ENCODE data around the gene USF2. TPM values are rescaled to one million over a fixed set of nuclear protein-coding genes. Genes with fewer than 3 reads are reported as not detected.
A peak's percentile ranks its signal among the peaks of the same experiment; 100 is the strongest.

Gene USF2
- total RNA-seq, 1 experiment from 2014 or later, result 121 TPM

DNA sequence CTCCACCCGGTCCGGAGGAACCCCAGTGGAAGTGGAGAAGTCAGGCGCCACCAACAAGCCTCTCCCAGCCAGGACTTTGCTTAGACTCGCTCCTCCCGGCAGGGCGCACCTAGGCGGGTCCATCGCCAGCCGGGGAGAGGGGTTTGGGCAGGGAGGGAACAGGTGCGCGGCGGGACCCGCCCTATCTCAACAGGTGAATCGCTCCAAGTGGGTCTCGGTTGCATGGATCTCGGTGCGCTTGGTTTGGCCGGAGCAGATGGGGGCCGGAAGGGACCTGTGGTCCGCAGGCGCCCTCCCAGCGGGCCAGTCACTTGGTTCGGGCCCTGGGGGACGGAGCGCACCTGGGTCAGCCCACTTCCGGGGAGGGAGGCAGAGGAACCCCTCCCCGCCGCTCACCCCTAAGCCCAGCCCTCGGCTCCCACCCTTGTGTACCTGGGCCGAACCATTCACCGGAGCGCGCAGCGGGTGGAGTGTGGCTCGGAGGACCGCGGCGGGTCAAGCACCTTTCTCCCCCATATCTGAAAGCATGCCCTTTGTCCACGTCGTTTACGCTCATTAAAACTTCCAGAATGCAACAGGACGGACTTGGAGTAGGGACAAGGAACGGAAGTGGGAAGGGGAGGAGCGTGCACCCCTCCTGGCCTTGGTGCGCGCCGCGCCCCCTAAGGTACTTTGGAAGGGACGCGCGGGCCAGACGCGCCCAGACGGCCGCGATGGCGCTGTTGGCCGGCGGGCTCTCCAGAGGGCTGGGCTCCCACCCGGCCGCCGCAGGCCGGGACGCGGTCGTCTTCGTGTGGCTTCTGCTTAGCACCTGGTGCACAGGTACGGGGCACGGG is 20.2 kb upstream of the USF2 start, which contains the start of gene LSR:
TSS of gene LSR (plus strand) at position 693 of the 836 bp plus-strand sequence. CDS start at position 714, 21 bp downstream.
- Histone ChIP-seq H3K27me3 (ENCODE audit: control insufficient read depth, insufficient read depth, low read length) (peaks cover 18% of the 10 kb centered on the region), H3K4me3 (ENCODE audit: low read depth in 2 of 2, low read length in 2 of 2) (peak within 1 kb of the TSS; percentile 73 to 78), H3K4me1 (ENCODE audit: control insufficient read depth, insufficient read depth, low read length) (peaks cover 4% of the 10 kb centered on the region; the same call in 1 of the 2 replicates), H3K27ac (ENCODE audit: low read length) (peak within 1 kb of the TSS; percentile 85), H3K36me3 (ENCODE audit: control insufficient read depth, insufficient read depth, low read length) (no peaks in the 10 kb centered on the region; the same call in 1 of the 2 replicates), H3K9me3 (ENCODE audit: control insufficient read depth, insufficient read depth, low read depth, low read length) (no peaks in the 10 kb centered on the region; the same call in 1 of the 2 replicates)
- no TSS peak for BruUV-seq (replicated peaks)
- CTCF ChIA-PET, result no interaction called here
- ATAC-seq (peak; percentile 92), DNase-seq (ENCODE audit: low read depth, low spot score) (peak; percentile 43)
- POLR2A ChIA-PET, result no interaction called here
- intact Hi-C loops (cut with micrococcal nuclease; ENCODE audit: unreplicated experiment) (no loop called here), in situ Hi-C loops (cut with HindIII; ENCODE audit: low pct_unique_long_range_greater_than_20kb, low sequenced_read_pairs) (no loop called here)
- TF ChIP-seq POLR2AphosphoS5 (IDR thresholded peaks at IDR 0.05; ENCODE audit: low read depth, low read length) (peak; percentile 80), TCF7L2 (IDR thresholded peaks at IDR 0.05; ENCODE audit: low read depth, low read length) (0 out of 2 replicates have a peak, but pooled peaks have one; percentile 3), SIN3A (IDR thresholded peaks at IDR 0.05; ENCODE audit: borderline replicate concordance, insufficient read depth, low read depth, low read length) (0 out of 2 replicates have a peak, but pooled peaks have one; percentile 68)
- TF ChIP-seq, protein P1, sequence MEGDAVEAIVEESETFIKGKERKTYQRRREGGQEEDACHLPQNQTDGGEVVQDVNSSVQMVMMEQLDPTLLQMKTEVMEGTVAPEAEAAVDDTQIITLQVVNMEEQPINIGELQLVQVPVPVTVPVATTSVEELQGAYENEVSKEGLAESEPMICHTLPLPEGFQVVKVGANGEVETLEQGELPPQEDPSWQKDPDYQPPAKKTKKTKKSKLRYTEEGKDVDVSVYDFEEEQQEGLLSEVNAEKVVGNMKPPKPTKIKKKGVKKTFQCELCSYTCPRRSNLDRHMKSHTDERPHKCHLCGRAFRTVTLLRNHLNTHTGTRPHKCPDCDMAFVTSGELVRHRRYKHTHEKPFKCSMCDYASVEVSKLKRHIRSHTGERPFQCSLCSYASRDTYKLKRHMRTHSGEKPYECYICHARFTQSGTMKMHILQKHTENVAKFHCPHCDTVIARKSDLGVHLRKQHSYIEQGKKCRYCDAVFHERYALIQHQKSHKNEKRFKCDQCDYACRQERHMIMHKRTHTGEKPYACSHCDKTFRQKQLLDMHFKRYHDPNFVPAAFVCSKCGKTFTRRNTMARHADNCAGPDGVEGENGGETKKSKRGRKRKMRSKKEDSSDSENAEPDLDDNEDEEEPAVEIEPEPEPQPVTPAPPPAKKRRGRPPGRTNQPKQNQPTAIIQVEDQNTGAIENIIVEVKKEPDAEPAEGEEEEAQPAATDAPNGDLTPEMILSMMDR (IDR thresholded peaks at IDR 0.05), result no peak
- TF ChIP-seq, protein P2, sequence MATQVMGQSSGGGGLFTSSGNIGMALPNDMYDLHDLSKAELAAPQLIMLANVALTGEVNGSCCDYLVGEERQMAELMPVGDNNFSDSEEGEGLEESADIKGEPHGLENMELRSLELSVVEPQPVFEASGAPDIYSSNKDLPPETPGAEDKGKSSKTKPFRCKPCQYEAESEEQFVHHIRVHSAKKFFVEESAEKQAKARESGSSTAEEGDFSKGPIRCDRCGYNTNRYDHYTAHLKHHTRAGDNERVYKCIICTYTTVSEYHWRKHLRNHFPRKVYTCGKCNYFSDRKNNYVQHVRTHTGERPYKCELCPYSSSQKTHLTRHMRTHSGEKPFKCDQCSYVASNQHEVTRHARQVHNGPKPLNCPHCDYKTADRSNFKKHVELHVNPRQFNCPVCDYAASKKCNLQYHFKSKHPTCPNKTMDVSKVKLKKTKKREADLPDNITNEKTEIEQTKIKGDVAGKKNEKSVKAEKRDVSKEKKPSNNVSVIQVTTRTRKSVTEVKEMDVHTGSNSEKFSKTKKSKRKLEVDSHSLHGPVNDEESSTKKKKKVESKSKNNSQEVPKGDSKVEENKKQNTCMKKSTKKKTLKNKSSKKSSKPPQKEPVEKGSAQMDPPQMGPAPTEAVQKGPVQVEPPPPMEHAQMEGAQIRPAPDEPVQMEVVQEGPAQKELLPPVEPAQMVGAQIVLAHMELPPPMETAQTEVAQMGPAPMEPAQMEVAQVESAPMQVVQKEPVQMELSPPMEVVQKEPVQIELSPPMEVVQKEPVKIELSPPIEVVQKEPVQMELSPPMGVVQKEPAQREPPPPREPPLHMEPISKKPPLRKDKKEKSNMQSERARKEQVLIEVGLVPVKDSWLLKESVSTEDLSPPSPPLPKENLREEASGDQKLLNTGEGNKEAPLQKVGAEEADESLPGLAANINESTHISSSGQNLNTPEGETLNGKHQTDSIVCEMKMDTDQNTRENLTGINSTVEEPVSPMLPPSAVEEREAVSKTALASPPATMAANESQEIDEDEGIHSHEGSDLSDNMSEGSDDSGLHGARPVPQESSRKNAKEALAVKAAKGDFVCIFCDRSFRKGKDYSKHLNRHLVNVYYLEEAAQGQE (IDR thresholded peaks at IDR 0.05; ENCODE audit: insufficient read depth in 1 of 2, low read depth in 2 of 2, low read length in 1 of 2), result 0 out of 4 replicates have a peak, but pooled peaks of 1 of the 2 experiments have one; percentile 41

DNA sequence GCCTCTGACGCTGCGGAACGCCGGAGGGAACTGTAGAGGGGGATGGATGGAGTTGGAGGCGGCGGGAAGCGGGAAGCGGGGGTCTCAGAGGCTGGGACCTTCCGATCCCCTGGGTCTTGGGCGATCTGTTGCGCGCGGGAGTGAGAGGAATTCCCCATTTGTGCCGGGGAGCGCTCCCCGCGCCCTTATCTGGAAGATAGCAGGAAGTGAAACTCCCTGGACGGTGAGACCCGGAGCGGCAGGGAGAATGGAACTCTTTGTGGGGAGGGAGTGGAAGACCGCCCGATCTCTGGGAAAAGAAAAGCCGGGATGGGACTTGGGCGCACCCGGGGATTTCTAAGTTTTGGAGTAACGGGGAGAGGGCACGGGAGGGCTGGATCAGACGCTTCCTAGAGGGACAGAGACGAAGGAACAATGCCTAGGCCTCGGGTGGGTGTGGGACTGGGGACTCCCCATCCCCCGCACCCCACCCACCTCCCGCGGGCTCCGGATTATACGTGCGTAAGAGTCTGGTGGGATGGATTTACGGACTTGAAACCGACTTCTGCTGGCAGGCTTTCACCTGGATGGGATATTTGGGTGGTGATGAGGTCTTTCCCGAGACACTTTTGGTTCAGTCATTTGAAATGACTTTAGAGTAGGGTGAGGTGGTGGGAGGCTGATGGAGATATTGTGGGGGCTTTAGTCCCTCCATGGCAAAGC is 19.5 kb upstream of the USF2 start:
- no TSS peak for BruUV-seq (replicated peaks)
- in situ Hi-C loops (cut with HindIII; ENCODE audit: low pct_unique_long_range_greater_than_20kb, low sequenced_read_pairs), result no loop called here
- H3K9me3 ChIP-seq (ENCODE audit: control insufficient read depth, insufficient read depth, low read depth, low read length), result no peaks in the 10 kb centered on the region; the same call in 1 of the 2 replicates
- H3K4me1 ChIP-seq (ENCODE audit: control insufficient read depth, insufficient read depth, low read length), result peaks cover 4% of the 10 kb centered on the region; the same call in 1 of the 2 replicates
- no peaks in the 10 kb centered on the region; the same call in 1 of the 2 replicates for H3K36me3 ChIP-seq (ENCODE audit: control insufficient read depth, insufficient read depth, low read length)
- POLR2A ChIA-PET, result no interaction called here
- H3K27ac ChIP-seq (ENCODE audit: low read length), result peak overlapping the region; percentile 85
- peaks cover 11% of the 10 kb centered on the region; the same call in 1 of the 2 replicates for H3K27me3 ChIP-seq (ENCODE audit: control insufficient read depth, insufficient read depth, low read length)
- no peak; the same call in 1 of the 2 replicates for ATAC-seq
- TF ChIP-seq, protein P1 (IDR thresholded peaks at IDR 0.05), result no peak
- TF ChIP-seq SIN3A (IDR thresholded peaks at IDR 0.05; ENCODE audit: borderline replicate concordance, insufficient read depth, low read depth, low read length) (no peak), POLR2AphosphoS5 (IDR thresholded peaks at IDR 0.05; ENCODE audit: low read depth, low read length) (no peak), TCF7L2 (IDR thresholded peaks at IDR 0.05; ENCODE audit: low read depth, low read length) (no peak)
- TF ChIP-seq, protein P2 (IDR thresholded peaks at IDR 0.05; ENCODE audit: insufficient read depth in 1 of 2, low read depth in 2 of 2, low read length in 1 of 2), result no peak
- CTCF ChIA-PET, result no interaction called here
- intact Hi-C loops (cut with micrococcal nuclease; ENCODE audit: unreplicated experiment), result no loop called here
- H3K4me3 ChIP-seq (ENCODE audit: low read depth in 2 of 2, low read length in 2 of 2), result peak overlapping the region; percentile 73 to 78
- no peak for DNase-seq (ENCODE audit: low read depth, low spot score)

Data from Panc1 (cell line).